GM12875 (cell line): Measurements from ENCODE around the gene VEZF1.

Source experiments
- H3K4me3 ChIP-seq: one replicate; pipeline ENCODE4 v1.5.1; 2011; ENCODE audit warnings: low read depth, low read length, control low read depth
- TF ChIP-seq, protein P1 (sequence below): IDR thresholded peaks from 2 replicates; pipeline ENCODE4 v1.5.1; 2011; ENCODE audit warnings: low read depth, mild to moderate bottlenecking, control low read depth, inconsistent platforms, low read length, moderate library complexity, borderline replicate concordance; ENCODE audit not compliant: insufficient read depth

VEZF1 gene, protein sequence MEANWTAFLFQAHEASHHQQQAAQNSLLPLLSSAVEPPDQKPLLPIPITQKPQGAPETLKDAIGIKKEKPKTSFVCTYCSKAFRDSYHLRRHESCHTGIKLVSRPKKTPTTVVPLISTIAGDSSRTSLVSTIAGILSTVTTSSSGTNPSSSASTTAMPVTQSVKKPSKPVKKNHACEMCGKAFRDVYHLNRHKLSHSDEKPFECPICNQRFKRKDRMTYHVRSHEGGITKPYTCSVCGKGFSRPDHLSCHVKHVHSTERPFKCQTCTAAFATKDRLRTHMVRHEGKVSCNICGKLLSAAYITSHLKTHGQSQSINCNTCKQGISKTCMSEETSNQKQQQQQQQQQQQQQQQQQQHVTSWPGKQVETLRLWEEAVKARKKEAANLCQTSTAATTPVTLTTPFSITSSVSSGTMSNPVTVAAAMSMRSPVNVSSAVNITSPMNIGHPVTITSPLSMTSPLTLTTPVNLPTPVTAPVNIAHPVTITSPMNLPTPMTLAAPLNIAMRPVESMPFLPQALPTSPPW

DNA sequence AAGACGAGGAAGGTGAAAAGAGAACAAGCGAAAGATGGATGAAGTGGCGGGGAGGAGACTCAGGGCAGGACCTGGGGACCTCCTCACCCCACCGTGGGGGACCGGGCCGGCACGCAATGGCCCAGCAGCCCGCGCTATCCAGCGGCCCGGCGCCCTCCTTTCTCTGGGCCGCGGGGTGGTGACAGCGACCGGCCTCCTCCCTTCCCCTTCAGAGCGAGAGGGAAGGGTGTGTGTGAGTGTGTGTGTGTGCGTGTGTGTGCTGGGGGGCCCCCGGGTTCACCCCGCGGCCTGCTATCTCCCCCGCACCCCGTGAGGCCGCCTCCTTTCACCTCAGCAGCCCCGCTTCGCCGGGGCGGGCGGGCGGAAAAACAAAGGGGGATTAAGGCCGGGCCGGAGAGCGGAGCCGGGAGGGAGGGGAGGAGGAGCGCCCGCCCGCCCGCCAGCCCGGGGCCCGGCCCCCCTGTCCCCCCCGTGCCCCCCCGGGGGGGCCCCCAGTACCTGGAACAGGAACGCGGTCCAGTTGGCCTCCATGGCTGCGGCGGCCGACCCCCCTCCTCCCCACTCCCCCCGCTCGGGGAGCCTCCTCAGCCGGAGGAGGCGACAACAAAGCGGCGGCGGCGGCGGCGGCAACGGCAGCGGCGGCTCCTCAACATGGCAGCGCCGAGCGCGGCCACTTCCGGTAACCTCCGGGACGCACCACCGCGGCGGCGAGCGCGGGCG is at the start of gene VEZF1:
Gene VEZF1, minus strand, starts transcription at position 674 of the 720 bp plus-strand sequence. Its CDS starts 143 bp downstream, at position 531.
- peak within 1 kb of the TSS; percentile 86 for H3K4me3 ChIP-seq
- TF ChIP-seq, protein P1, sequence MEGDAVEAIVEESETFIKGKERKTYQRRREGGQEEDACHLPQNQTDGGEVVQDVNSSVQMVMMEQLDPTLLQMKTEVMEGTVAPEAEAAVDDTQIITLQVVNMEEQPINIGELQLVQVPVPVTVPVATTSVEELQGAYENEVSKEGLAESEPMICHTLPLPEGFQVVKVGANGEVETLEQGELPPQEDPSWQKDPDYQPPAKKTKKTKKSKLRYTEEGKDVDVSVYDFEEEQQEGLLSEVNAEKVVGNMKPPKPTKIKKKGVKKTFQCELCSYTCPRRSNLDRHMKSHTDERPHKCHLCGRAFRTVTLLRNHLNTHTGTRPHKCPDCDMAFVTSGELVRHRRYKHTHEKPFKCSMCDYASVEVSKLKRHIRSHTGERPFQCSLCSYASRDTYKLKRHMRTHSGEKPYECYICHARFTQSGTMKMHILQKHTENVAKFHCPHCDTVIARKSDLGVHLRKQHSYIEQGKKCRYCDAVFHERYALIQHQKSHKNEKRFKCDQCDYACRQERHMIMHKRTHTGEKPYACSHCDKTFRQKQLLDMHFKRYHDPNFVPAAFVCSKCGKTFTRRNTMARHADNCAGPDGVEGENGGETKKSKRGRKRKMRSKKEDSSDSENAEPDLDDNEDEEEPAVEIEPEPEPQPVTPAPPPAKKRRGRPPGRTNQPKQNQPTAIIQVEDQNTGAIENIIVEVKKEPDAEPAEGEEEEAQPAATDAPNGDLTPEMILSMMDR = no peak

DNA sequence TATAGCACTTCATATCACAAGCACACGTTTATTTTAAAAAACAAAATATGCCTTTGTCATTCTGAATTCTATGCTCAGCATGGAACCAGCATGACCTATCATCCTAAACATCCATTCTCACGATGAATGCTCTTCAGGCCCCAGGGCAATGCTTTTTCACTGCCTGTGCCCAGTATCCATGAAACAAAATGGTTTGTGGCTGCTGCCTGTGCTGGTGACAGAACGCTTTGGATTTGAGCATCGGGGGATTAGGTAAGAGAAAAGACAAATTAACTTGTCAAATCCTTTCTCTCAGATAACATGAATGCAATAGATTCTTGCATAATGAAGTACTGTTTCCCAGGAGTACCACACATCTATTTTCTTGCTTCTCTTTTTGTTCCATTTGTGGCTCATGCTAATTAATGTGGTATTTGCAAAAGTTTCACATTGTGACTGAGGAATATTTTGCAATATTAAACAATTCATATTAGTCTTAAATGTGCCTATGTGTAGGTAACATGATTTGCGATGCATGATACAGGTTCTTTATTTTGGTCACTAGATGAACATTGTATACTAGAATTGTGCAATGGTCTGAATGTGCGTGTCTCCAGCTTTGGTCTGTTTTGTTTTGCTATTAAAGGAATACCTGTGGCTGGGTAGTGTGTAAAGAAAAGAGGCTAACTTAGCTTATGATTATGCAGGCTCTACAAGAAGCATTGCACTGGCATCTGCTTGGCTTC is 44.8 kb upstream of the VEZF1 start:
- H3K4me3 ChIP-seq = no peak overlapping the region
- TF ChIP-seq, protein P1 = no peak

DNA sequence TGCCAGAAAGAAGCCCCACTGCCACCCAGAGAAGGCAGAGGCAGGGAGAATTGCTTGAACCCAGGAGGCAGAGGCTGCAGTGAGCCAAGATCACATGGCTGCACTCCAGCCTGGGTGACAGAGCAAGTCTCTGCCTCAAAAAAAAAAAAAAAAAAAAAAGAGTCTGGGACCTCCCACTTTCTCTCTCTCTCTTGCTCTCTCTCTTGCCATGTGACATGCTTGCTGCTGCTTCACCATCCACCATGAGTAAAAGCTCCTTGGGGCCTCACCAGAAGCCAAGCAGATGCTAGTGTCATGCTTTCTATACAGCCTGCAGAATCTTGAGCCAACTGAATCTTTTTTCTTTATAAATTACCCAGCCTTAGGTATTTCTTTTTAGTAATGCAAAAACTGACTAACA is 40.5 kb upstream of the VEZF1 start:
- H3K4me3 ChIP-seq = no peak overlapping the region
- TF ChIP-seq, protein P1 = no peak

DNA sequence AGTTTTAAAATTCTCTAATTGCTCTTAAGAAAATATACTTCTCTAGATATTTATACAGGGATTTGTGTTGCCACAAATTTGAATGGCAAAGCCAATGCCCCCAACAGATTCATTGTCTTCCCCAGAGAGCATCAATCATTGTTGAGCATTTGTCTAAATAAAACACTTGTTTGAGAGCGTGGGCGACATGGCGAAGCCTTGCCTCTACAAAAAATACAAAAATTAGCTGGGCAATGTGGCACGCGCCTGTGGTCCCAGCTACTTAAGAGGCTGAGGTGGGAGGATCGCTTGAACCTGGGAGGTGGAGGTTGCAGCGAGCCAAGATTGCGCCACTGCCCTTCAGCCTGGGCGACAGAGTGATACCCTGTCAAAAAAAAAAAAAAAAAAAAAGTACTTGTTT is 32.3 kb upstream of the VEZF1 start:
- no peak overlapping the region for H3K4me3 ChIP-seq
- TF ChIP-seq, protein P1 = no peak

DNA sequence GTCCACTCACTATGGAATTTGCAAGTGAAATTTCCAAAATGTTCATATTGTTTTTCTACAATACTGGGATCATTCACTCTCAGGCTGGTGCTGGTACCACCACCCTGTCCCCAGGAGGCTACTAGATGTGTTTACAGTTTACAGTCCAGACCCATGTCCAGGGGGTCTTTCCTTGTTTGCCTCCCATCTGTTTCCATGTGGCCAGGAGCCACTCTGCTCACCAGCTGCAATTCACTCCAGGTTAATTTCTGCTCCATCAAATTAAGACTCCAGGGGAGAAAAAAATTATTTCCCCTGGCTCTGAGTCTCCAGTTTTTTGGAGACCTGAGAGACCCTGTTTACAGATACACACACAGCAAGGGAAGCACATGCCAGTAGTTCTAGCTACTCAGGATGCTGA is 31.5 kb upstream of the VEZF1 start:
- TF ChIP-seq, protein P1 = no peak
- no peak overlapping the region for H3K4me3 ChIP-seq

DNA sequence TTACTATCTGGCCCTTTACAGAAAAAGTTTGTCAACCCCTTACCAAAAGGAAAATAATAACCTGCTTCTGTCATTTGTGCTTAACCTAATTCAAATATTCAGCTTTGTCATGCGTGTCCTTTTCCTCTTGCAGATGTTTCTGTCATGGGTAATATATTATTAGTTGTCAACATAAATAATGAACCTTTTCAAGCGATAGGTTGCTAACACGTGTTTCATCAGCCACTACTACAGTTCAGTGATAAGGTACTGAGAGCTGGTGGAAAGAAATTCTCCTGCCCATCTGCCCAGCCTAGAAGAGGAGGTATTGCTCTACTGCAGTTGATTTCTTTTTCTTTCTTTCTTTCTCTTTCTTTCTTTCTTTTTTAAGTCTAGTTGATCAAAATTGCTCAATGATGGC is 31.0 kb upstream of the VEZF1 start:
- no peak overlapping the region for H3K4me3 ChIP-seq
- TF ChIP-seq, protein P1 = no peak
